PC-3 (cell line): ENCODE data around the gene MED13L. TPM values are rescaled to one million over a fixed set of nuclear protein-coding genes. Genes with fewer than 3 reads are reported as not detected.

ENCODE experiments used
- ATAC-seq: fragments of 200-7000 bp; cut with Tn5 transposase; 2 replicates; pipeline ENCODE4 v1.9.1; 2020; ENCODE audit warnings: mild to moderate bottlenecking, moderate library complexity
- BruUV-seq: library from RNA; stranded (reverse); fragments of 400-500 nt; replicated peaks from 2 replicates; lab custom pipeline; 2021; lab: Mats Ljungman, UMichigan
- CTCF ChIA-PET: fragments of 300-600 bp; sonication (Branson Sonifier 250); formaldehyde crosslinking; loops from one replicate; lab custom pipeline; 2022; ENCODE audit warnings: antibody characterized with exemption; lab: Charles Lee
- POLR2A ChIA-PET: fragments of 300-600 bp; sonication (Branson Sonifier 250); formaldehyde crosslinking; loops from one replicate; lab custom pipeline; 2022; ENCODE audit warnings: antibody characterized with exemption; ENCODE audit not compliant: unreplicated experiment; lab: Charles Lee
- DNase-seq: peaks from one replicate; pipeline ENCODE4 v3.0.0-alpha.2; 2015
- H2AFZ ChIP-seq: fragments of 300-600 bp; sonication (generic); 2 replicates; pipeline ENCODE4 v1.6.0; 2016; ENCODE audit warnings: antibody characterized with exemption, low read length
- H3F3A ChIP-seq: fragments of 300-600 bp; sonication (generic); one replicate; pipeline ENCODE4 v1.6.0; 2017; ENCODE audit warnings: antibody characterized with exemption, low read length, control low read depth, mild to moderate bottlenecking; ENCODE audit not compliant: unreplicated experiment
- H3K27ac ChIP-seq: fragments of 300-600 bp; sonication (generic); 2 replicates; pipeline ENCODE4 v1.5.1; 2016; ENCODE audit warnings: mild to moderate bottlenecking, low read length
- H3K27me3 ChIP-seq: fragments of 300-600 bp; sonication (generic); 2 replicates; pipeline ENCODE4 v1.6.1; 2016; ENCODE audit warnings: low read length, mixed read lengths
- H3K36me3 ChIP-seq: fragments of 300-600 bp; sonication (generic); 2 replicates; pipeline ENCODE4 v1.6.1; 2016; ENCODE audit warnings: low read depth, mixed run types, low read length, mixed read lengths
- H3K4me1 ChIP-seq: fragments of 300-600 bp; sonication (generic); 2 replicates; pipeline ENCODE4 v1.5.1; 2016; ENCODE audit warnings: low read length; ENCODE audit not compliant: insufficient read depth
- H3K4me2 ChIP-seq: fragments of 300-600 bp; sonication (generic); 2 replicates; pipeline ENCODE4 v1.6.0; 2016; ENCODE audit warnings: low read length
- H3K4me3 ChIP-seq: fragments of 300-600 bp; sonication (generic); 2 replicates; pipeline ENCODE4 v1.5.1; 2016; ENCODE audit warnings: mild to moderate bottlenecking, low read length, mixed read lengths
- H3K79me2 ChIP-seq: fragments of 300-600 bp; sonication (generic); 2 replicates; pipeline ENCODE4 v1.6.1; 2017; ENCODE audit warnings: low read length, mixed read lengths
- H3K9ac ChIP-seq: fragments of 300-600 bp; sonication (generic); 2 replicates; pipeline ENCODE4 v1.6.0; 2016; ENCODE audit warnings: mild to moderate bottlenecking, low read length
- H3K9me2 ChIP-seq: fragments of 300-600 bp; sonication (generic); replicated peaks from 2 replicates; pipeline ENCODE4 v1.6.1; 2016; ENCODE audit warnings: mixed run types, low read length, mixed read lengths
- H3K9me3 ChIP-seq: fragments of 300-600 bp; sonication (generic); 2 replicates; pipeline ENCODE4 v1.6.1; 2016; ENCODE audit warnings: low read length, mixed read lengths
- H4K20me1 ChIP-seq: fragments of 300-600 bp; sonication (generic); 2 replicates; pipeline ENCODE4 v1.6.1; 2016; ENCODE audit warnings: low read length, mixed read lengths
- CTCF ChIP-seq: fragments of 300-600 bp; sonication (generic); conservative IDR thresholded peaks from 2 replicates; pipeline ENCODE4 v1.5.1; 2017; ENCODE audit warnings: antibody characterized with exemption, low read depth, mild to moderate bottlenecking, low read length
- EZH2 ChIP-seq: fragments of 300-600 bp; sonication (generic); IDR thresholded peaks from one replicate; pipeline ENCODE4 v1.6.1; 2017; ENCODE audit warnings: antibody characterized with exemption, mild to moderate bottlenecking, low read length; ENCODE audit not compliant: unreplicated experiment
- EZH2phosphoT487 ChIP-seq: fragments of 300-600 bp; sonication (generic); IDR thresholded peaks from 2 replicates; pipeline ENCODE4 v1.6.1; 2018; ENCODE audit warnings: mild to moderate bottlenecking, antibody characterized with exemption, low read length, borderline replicate concordance
- intact Hi-C: fragments of 100-400 bp; cut with micrococcal nuclease; formaldehyde crosslinking; loops from 2 replicates; pipeline ENCODE4 v1.9.0; 2023
- total RNA-seq: library from RNA; depleted of rRNA; stranded (reverse); fragments of >200 nt; gene quantifications from 2 replicates; pipeline ENCODE4 v1.2.3, GENCODE V29; 2014

Gene MED13L
- total RNA-seq, 1 experiment from 2014 or later = 61.2 TPM

DNA sequence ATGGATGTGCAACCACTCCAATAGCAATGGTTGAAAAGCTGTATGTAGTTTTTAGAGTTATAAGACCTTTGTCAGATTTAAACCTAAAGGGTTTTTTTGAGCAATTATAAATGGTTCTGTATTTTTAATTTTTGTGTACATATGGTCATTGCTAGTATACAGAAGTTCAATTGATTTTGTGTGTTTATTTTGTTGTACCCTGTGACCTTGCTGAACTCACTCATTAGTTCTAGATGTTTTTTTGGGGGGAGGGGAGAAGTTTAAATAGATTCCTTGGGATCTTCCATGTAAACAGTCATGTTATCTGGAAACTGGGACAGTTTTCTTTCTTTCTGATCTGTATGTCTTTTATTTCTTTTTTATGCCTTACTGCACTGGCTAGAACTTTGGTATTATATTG is 87.8 kb downstream of the MED13L start:
- no peaks in the 10 kb centered on the region for H3K4me1 ChIP-seq
- no peak for ATAC-seq
- H3K36me3 ChIP-seq = no peaks in the 10 kb centered on the region
- H3K9me2 ChIP-seq = no peaks in the 10 kb centered on the region
- no peak for TF ChIP-seq EZH2
- TF ChIP-seq CTCF = no peak
- no peak for TF ChIP-seq EZH2phosphoT487
- no peak overlapping the region for H3K27ac ChIP-seq
- no peak overlapping the region for H3K4me3 ChIP-seq
- no peaks in the 10 kb centered on the region for H3K27me3 ChIP-seq
- BruUV-seq = no TSS peak
- H3F3A ChIP-seq = no peaks in the 10 kb centered on the region
- CTCF ChIA-PET = no interaction called here
- H3K79me2 ChIP-seq = peaks cover 99% of the 10 kb centered on the region
- no peaks in the 10 kb centered on the region for H3K9me3 ChIP-seq
- H3K9ac ChIP-seq = no peak overlapping the region
- H4K20me1 ChIP-seq = peaks cover 41% of the 10 kb centered on the region; the same call in 1 of the 2 replicates
- no peak overlapping the region for H3K4me2 ChIP-seq
- H2AFZ ChIP-seq = no peak overlapping the region
- intact Hi-C loops = no loop called here
- POLR2A ChIA-PET = no interaction called here
- DNase-seq = no peak

DNA sequence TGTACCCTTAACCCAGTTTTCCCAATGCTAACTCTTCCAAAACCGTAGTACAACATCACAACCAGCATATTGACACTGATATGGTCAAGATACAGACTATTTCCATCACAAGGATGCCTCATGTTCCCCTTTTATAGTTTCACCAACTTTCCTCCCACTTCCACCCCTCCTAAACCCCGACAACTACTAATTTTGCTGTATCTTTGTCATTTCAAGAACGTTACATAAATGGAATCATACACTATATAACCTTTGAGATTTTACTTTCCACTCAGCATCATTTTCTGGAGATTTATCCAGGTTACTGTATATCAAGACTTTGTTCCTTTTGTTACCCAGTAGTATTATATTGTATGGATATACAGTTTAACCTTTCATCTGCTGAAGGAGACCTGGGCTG is 88.9 kb downstream of the MED13L start:
- intact Hi-C loops = no loop called here
- ChIA-PET POLR2A (no interaction called here), CTCF (no interaction called here)
- Histone ChIP-seq H3K27ac (no peak overlapping the region), H3K27me3 (no peaks in the 10 kb centered on the region), H3K9me2 (no peaks in the 10 kb centered on the region), H3K9me3 (no peaks in the 10 kb centered on the region), H2AFZ (no peak overlapping the region), H3K4me1 (no peaks in the 10 kb centered on the region), H3K9ac (no peak overlapping the region), H4K20me1 (peaks cover 45% of the 10 kb centered on the region; the same call in 1 of the 2 replicates), H3K4me3 (no peak overlapping the region), H3K79me2 (peaks cover 99% of the 10 kb centered on the region), H3K4me2 (no peak overlapping the region), H3K36me3 (no peaks in the 10 kb centered on the region), H3F3A (no peaks in the 10 kb centered on the region)
- DNase-seq (no peak), ATAC-seq (no peak)
- no TSS peak for BruUV-seq
- no peak for TF ChIP-seq CTCF
- TF ChIP-seq EZH2 = no peak
- TF ChIP-seq EZH2phosphoT487 = no peak

GRCh38 chr12:116187151-116187511 is 90.4 kb downstream of the MED13L start:
- no peaks in the 10 kb centered on the region for H3K27me3 ChIP-seq
- no peak overlapping the region for H3K27ac ChIP-seq
- H2AFZ ChIP-seq = no peak overlapping the region
- H4K20me1 ChIP-seq = peaks cover 56% of the 10 kb centered on the region
- no peaks in the 10 kb centered on the region for H3F3A ChIP-seq
- TF ChIP-seq EZH2 = no peak
- no peak for TF ChIP-seq EZH2phosphoT487
- no peak for TF ChIP-seq CTCF
- ATAC-seq = no peak
- ChIA-PET CTCF (no interaction called here), POLR2A (no interaction called here)
- intact Hi-C loops = no loop called here
- H3K4me2 ChIP-seq = no peak overlapping the region
- no peaks in the 10 kb centered on the region for H3K36me3 ChIP-seq
- H3K9me3 ChIP-seq = no peaks in the 10 kb centered on the region
- H3K79me2 ChIP-seq = peaks cover 99% of the 10 kb centered on the region
- no peak overlapping the region for H3K9ac ChIP-seq
- H3K9me2 ChIP-seq = no peaks in the 10 kb centered on the region
- no peak for DNase-seq
- no TSS peak for BruUV-seq
- H3K4me3 ChIP-seq = no peak overlapping the region
- no peaks in the 10 kb centered on the region for H3K4me1 ChIP-seq
